PFSK-1 (cell line): ENCODE measurements around the gene EPHA1.

ENCODE experiments used
- POLR2AphosphoS5 ChIP-seq: IDR thresholded peaks from 2 replicates; pipeline ENCODE4 v1.6.1; 2012; ENCODE audit warnings: low read depth, mild to moderate bottlenecking, control low read depth, low read length, moderate library complexity
- REST ChIP-seq, 2 experiments: IDR thresholded peaks; 2 replicates each; pipeline versions ENCODE4 v1.6.1 to v1.8.0; 2011 to 2012; ENCODE audit warnings: low read depth in 2 of 2, low read length in 2 of 2, control low read depth in 1 of 2, inconsistent platforms in 1 of 2, mild to moderate bottlenecking in 1 of 2, moderate library complexity in 1 of 2; ENCODE audit not compliant: insufficient read depth in 1 of 2

DNA sequence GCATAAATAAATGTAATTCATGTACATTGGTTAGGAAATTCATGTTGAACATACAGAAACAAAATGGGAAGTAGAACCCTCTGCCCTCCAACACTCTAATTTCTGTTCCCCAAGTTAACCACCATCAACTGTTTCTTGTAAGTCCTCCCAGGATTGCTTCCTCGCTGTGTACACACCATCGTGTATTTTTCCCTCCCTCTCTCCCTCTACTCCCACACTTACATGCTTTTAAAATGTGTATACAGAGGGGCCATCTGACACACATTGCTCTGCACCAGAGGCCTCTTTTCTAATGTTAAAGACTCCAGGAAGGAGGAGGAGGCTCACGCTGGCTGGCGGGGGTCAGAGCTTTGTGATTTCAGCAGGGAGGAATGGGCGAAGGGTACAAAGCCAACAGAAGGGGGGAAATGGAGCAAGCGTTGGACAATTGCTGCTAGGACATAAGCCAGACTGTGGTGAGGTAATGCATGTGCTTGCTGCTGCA is 1.9 kb upstream of the EPHA1 start:
- TF ChIP-seq REST (IDR thresholded peaks at IDR 0.05; ENCODE audit: insufficient read depth in 1 of 2, low read depth in 2 of 2, low read length in 2 of 2) (no peak), POLR2AphosphoS5 (no peak)
